ENCODE measurements around the gene UST. TPM values are rescaled to one million over a fixed set of nuclear protein-coding genes. Genes with fewer than 3 reads are reported as not detected.

UST gene
- total and polyA plus RNA-seq, 4 donors, result 0.24 to 2.7 (median 0.87) TPM

- TF ChIP-seq REST (IDR thresholded peaks at IDR 0.05) (no peak), ZBTB33 (IDR thresholded peaks at IDR 0.05) (no peak), GABPA (IDR thresholded peaks at IDR 0.05 in 1 of 2, conservative IDR thresholded peaks at IDR 0.05 in 1 of 2) (no peak), RXRA (IDR thresholded peaks at IDR 0.05) (no peak), ATF3 (IDR thresholded peaks at IDR 0.05) (no peak), EGR1 (IDR thresholded peaks at IDR 0.05; ENCODE audit: low read depth in 2 of 2) (no peak), MAX (IDR thresholded peaks at IDR 0.05) (no peak), JUND (IDR thresholded peaks at IDR 0.05) (no peak), FOXA2 (IDR thresholded peaks at IDR 0.05) (no peak), HNF4A (conservative IDR thresholded peaks at IDR 0.05) (no peak)
Observed at GRCh38 chr6:148716811-148717210, 30.0 kb upstream of the UST start (continued).

- TF ChIP-seq YY1 (IDR thresholded peaks at IDR 0.05) (no peak), TAF1 (conservative IDR thresholded peaks at IDR 0.05) (no peak), HNF4A (conservative IDR thresholded peaks at IDR 0.05) (no peak), NR2F2 (IDR thresholded peaks at IDR 0.05) (no peak), HNF4G (IDR thresholded peaks at IDR 0.05) (no peak), FOXA2 (IDR thresholded peaks at IDR 0.05) (no peak), FOXA1 (IDR thresholded peaks at IDR 0.05) (no peak), RAD21 (IDR thresholded peaks at IDR 0.05) (no peak), ZBTB33 (IDR thresholded peaks at IDR 0.05) (no peak), SP1 (IDR thresholded peaks at IDR 0.05) (no peak), RXRA (IDR thresholded peaks at IDR 0.05) (no peak), EGR1 (IDR thresholded peaks at IDR 0.05; ENCODE audit: low read depth in 2 of 2) (no peak), GABPA (IDR thresholded peaks at IDR 0.05 in 1 of 2, conservative IDR thresholded peaks at IDR 0.05 in 1 of 2) (no peak), ATF3 (IDR thresholded peaks at IDR 0.05) (no peak), CTCF (IDR thresholded peaks at IDR 0.05; ENCODE audit: low read depth, low read length, missing input control) (no peak), JUND (IDR thresholded peaks at IDR 0.05) (no peak), REST (IDR thresholded peaks at IDR 0.05) (no peak), MAX (IDR thresholded peaks at IDR 0.05) (no peak)
- WGBS, result 91% methylated on average over 3 of the region's 3 CpGs
Observed at GRCh38 chr6:148720406-148720805, 26.4 kb upstream of the UST start.

More at GRCh38 chr6:148720406-148720805, 26.4 kb upstream of the UST start:
- H3K4me3 ChIP-seq (ENCODE audit: low read depth in 1 of 3, low read length in 3 of 3), result no peak overlapping the region
- H3K36me3 ChIP-seq (ENCODE audit: control insufficient read depth in 4 of 4, insufficient read depth in 3 of 4, low read depth in 1 of 4, low read length in 3 of 4), result no peaks in the 10 kb centered on the region
- no peak overlapping the region for H3K27ac ChIP-seq (ENCODE audit: low read depth in 1 of 2, low read length in 2 of 2)
- no peaks in the 10 kb centered on the region for H3K4me1 ChIP-seq (ENCODE audit: control insufficient read depth in 4 of 4, insufficient read depth in 4 of 4, low read length in 3 of 4)
- no peak overlapping the region for H3K9ac ChIP-seq (ENCODE audit: low read depth in 1 of 2, low read length in 2 of 2)
- no peaks in the 10 kb centered on the region for H3K27me3 ChIP-seq (ENCODE audit: control insufficient read depth in 4 of 4, insufficient read depth in 4 of 4, low read length in 3 of 4)
- no peaks in the 10 kb centered on the region for H3K9me3 ChIP-seq (ENCODE audit: control insufficient read depth in 4 of 4, low read length in 3 of 4)
- no peak for DNase-seq (ENCODE audit: low spot score)
